Stimulated activated naive B cell treated with anti-CD40 and anti-IgM and Interleukin-4, amounts not matched to agents 10 μg/mL and 1 μg/mL and 100 μg/mL, for 72 hours (primary cell): ENCODE results near the gene BMP6.

ENCODE experiments used
- ATAC-seq, 2 donors: fragments of 150-1000 bp; cut with Tn5 transposase; replicated peaks; 2 replicates each; pipeline ENCODE4 v1.10.0; 2021; ENCODE audit warnings: moderate library complexity in 1 of 2
- DNase-seq: peaks from one replicate; pipeline ENCODE4 v3.0.0; 2021
- H3K27ac Mint-ChIP-seq: one replicate; pipeline ENCODE4 v1.8.0; 2022; ENCODE audit warnings: mild to moderate bottlenecking, mixed read lengths
- H3K27me3 Mint-ChIP-seq, 2 donors: one replicate each; pipeline ENCODE4 v1.8.0; 2022; ENCODE audit warnings: mixed read lengths in 2 of 2
- H3K36me3 Mint-ChIP-seq, 2 donors: one replicate each; pipeline ENCODE4 v1.8.0; 2022; ENCODE audit warnings: mixed read lengths in 2 of 2, mild to moderate bottlenecking in 1 of 2
- H3K4me1 Mint-ChIP-seq, 2 donors: one replicate each; pipeline ENCODE4 v1.8.0; 2022; ENCODE audit warnings: mixed read lengths in 2 of 2, mild to moderate bottlenecking in 1 of 2
- H3K4me3 Mint-ChIP-seq, 2 donors: one replicate each; pipeline ENCODE4 v1.8.0; 2022; ENCODE audit warnings: mild to moderate bottlenecking in 2 of 2, mixed read lengths in 2 of 2, moderate library complexity in 1 of 2
- H3K9me3 Mint-ChIP-seq, 2 donors: one replicate each; pipeline ENCODE4 v1.8.0; 2022; ENCODE audit warnings: mixed read lengths in 2 of 2, mild to moderate bottlenecking in 1 of 2

Gene BMP6

DNA sequence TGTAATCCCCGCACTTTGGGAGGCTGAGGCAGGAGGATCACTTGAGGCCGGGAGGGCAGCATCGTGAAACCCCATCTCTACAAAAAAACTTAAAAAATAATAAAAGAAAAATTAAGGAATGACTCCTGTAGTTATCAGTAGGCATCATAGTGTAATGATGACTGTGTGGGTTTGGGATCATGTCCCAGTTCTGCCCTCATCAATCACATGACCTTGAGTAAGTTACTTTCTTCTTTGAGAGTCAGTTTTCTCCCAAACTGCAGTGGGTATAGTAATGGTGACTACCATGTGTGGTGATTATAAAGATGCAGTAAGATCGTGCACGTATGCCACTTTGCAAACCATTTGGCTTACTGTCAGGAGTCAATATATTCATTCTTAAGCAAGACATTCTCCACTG, 95.5 kb downstream of the BMP6 start:
- no peak for DNase-seq
- Mint-ChIP-seq H3K4me3 (no peak overlapping the region), H3K36me3 (no peaks in the 10 kb centered on the region), H3K27me3 (peaks cover 31 to 38% of the 10 kb centered on the region in 2 donors), H3K9me3 (peaks cover 0 to 2% of the 10 kb centered on the region in 2 donors), H3K27ac (no peak overlapping the region), H3K4me1 (no peaks in the 10 kb centered on the region)
- ATAC-seq: no peak

DNA sequence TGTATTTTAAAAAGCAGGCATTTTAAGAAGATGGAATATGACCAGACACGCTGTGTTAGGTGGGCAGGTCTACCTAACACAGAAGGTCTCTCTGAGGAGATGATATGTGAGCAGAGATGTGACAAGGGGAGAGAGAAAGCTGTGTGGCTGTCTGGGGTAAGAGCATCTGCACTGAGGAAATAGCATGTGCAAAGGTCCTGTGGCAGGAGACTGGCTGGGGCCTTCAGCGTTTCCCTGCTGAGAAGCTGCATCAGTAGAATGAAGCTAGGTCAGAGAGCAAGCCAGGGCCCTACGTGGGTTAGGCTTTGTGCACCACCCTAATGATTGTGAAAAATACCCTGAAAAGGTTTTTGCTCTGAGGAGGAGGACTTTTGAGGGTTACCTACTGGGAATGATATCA, 97.7 kb downstream of the BMP6 start:
- no peak overlapping the region for H3K4me3 Mint-ChIP-seq
- no peak overlapping the region for H3K27ac Mint-ChIP-seq
- H3K9me3 Mint-ChIP-seq: peaks cover 0 to 2% of the 10 kb centered on the region in 2 donors
- DNase-seq: no peak
- no peaks in the 10 kb centered on the region for H3K4me1 Mint-ChIP-seq
- ATAC-seq: no peak
- peaks cover 31 to 37% of the 10 kb centered on the region in 2 donors for H3K27me3 Mint-ChIP-seq
- H3K36me3 Mint-ChIP-seq: no peaks in the 10 kb centered on the region

DNA sequence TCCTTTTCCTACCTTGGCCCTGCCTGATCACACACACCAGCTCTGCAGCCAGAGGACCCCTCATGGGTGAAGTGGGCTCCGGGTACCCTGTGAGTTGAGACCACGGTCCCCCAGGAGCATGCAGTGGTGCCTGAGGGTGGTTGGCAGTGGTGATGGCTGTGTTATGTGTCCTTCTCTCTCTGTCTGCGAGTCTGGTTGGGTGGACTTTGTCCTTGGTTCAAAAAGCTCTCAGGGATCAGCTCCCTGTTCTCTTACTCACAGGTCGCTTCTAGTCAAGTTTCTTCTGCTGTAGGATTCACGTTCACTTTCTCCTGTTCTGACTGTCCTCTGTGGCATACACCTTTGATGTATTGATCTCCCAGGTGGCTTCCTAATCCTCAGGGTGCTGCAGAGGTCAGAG, 100.1 kb downstream of the BMP6 start:
- Mint-ChIP-seq H3K4me1 (no peaks in the 10 kb centered on the region), H3K27me3 (peaks cover 42 to 46% of the 10 kb centered on the region in 2 donors), H3K27ac (no peak overlapping the region), H3K4me3 (no peak overlapping the region), H3K36me3 (peaks cover 0 to 8% of the 10 kb centered on the region in 2 donors), H3K9me3 (peaks cover 10 to 13% of the 10 kb centered on the region in 2 donors)
- DNase-seq: no peak
- ATAC-seq: no peak

DNA sequence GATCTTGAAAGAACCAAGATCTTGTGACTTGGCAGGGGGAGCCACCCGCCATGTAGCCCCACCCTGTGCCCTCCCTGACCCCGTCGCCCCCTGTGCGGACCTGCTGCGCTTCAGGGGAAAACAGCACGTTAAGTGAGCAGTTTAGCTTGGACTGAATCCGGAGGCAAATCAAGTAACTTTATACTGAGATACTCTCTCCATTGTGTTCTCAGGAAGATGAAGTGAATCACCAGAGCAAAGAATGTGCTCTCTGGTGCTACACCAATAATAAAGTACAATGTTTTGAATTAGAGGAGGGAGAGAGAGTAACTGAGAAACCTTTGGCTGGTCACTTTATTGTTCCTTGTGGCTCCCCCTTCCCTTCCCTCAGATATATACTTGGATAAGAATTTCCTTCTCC, 101.2 kb downstream of the BMP6 start:
- Mint-ChIP-seq H3K4me1 (no peaks in the 10 kb centered on the region), H3K36me3 (peaks cover 0 to 10% of the 10 kb centered on the region in 2 donors), H3K27ac (no peak overlapping the region), H3K4me3 (no peak overlapping the region), H3K9me3 (peaks cover 12 to 14% of the 10 kb centered on the region in 2 donors), H3K27me3 (peaks cover 46 to 47% of the 10 kb centered on the region in 2 donors)
- ATAC-seq: no peak
- no peak for DNase-seq

DNA sequence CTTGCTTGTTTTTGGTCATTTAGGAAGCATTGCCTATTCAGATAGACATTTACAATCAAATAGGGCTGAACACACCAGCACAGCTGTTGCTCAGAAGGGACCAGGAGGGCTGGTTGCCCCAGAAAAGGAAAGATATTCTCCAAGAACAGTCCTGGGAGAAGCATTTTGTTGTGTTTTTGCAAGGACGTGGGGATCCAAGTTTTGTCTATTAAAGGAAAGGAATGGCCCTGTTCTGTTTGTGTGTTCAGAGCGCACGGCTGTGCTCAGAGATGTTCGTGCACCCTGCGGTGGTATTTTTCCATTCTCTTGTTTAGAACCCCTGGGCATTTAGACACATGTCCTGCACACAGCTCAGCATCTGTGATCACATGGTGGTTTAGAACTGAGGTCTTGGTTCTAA, 102.2 kb downstream of the BMP6 start:
- Mint-ChIP-seq H3K27ac (no peak overlapping the region), H3K27me3 (peaks cover 38 to 44% of the 10 kb centered on the region in 2 donors), H3K4me1 (no peaks in the 10 kb centered on the region), H3K36me3 (peaks cover 0 to 10% of the 10 kb centered on the region in 2 donors), H3K9me3 (peaks cover 12 to 14% of the 10 kb centered on the region in 2 donors), H3K4me3 (no peak overlapping the region)
- DNase-seq (no peak), ATAC-seq (no peak)

DNA sequence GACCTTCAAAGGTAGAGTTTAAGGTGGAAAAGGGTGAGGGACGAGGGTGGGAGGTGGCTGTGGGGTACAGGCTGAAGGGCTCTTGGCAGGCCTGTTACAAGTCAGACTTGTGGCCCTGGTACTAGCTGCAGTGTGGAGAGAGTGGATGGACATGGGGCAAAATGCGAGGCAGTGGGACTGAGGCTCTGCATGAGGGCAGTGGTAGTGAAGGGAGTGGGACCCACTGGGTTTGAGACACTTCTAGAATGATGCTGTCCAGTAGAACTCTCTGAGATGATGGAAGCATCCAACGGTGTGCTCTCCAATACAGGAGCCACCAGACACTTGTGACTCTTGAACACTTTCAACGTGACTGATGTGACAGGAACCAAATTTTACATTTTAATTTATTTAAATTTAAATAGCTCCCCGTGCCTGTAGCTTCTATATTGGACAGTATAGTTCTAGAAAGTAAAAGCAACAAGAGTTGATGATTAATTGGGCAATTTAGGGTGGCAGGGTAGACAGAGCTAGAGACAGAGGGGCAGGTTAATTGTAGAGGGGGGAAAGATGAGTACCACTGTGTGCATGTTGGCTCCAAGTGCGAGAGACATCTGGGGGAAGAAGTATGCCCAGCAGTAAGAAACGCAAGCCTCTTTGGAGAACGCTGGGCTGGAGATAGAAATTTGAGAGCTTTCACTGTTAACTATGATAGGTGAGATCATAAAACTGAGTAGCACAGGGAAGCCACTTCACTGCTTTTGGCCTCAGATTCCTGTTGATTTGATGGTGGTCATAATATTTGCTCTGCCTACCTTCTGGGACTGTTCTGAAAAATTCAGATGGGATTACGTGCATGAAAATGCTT, 107.2 kb downstream of the BMP6 start:
- ATAC-seq (no peak), DNase-seq (no peak)
- Mint-ChIP-seq H3K36me3 (peaks cover 0 to 10% of the 10 kb centered on the region in 2 donors), H3K4me1 (no peaks in the 10 kb centered on the region), H3K4me3 (no peak overlapping the region), H3K27ac (no peak overlapping the region), H3K9me3 (peaks cover 12 to 13% of the 10 kb centered on the region in 2 donors), H3K27me3 (peaks cover 23 to 28% of the 10 kb centered on the region in 2 donors)

DNA sequence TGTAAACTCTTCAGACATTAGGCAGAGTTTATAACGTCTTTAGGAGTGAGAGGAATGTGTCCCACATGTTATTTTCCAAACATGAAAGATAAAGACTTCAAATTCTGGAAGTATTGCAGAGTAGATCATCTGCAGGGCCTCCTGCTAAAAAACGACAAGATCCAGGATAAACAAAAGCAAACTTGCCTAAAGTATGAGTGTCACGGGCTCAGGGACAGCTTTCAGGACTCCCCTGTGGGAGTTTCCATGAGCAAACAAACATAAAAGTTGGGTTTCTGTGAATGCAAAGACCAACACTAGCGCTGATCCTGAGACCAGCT, 107.8 kb downstream of the BMP6 start:
- peaks cover 12 to 13% of the 10 kb centered on the region in 2 donors for H3K9me3 Mint-ChIP-seq
- peaks cover 23 to 28% of the 10 kb centered on the region in 2 donors for H3K27me3 Mint-ChIP-seq
- H3K4me1 Mint-ChIP-seq: no peaks in the 10 kb centered on the region
- H3K36me3 Mint-ChIP-seq: peaks cover 0 to 10% of the 10 kb centered on the region in 2 donors
- no peak overlapping the region for H3K27ac Mint-ChIP-seq
- H3K4me3 Mint-ChIP-seq: no peak overlapping the region
- DNase-seq (no peak), ATAC-seq (no peak)

DNA sequence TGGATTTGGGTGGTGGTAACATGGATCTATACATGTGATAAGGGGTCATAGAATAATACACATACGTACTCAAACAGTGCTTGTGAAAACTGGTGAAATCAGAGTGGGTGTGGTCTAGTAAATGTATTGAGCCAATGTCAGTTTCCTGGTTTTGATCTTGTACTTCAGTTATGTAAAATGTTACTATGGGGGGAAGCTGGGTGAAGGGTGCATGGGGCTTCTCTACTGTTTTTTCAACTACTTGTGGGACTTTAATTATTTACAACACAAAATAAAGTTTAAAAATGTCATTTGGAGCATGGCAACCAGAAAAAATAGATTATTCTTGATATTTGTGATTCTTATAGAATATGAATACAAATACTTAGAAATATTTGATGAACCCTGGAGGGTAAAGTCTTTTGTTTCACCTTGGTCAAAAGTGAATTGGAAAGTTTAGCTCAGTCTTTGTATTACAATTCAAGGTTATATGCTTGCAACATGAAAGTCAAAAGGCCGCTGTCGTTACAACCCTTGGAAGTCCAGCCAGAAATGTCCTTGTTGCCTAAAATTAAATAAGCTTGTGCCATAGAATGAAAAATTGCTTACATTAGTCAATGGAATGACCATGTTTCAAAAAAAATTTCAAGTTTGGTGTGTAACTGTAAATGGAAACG, 110.6 kb downstream of the BMP6 start:
- Mint-ChIP-seq H3K27ac (no peak overlapping the region), H3K4me1 (no peaks in the 10 kb centered on the region), H3K9me3 (peaks cover 0 to 2% of the 10 kb centered on the region in 2 donors), H3K27me3 (peaks cover 15 to 17% of the 10 kb centered on the region in 2 donors), H3K36me3 (no peaks in the 10 kb centered on the region), H3K4me3 (no peak overlapping the region)
- no peak for DNase-seq
- no peak for ATAC-seq

DNA sequence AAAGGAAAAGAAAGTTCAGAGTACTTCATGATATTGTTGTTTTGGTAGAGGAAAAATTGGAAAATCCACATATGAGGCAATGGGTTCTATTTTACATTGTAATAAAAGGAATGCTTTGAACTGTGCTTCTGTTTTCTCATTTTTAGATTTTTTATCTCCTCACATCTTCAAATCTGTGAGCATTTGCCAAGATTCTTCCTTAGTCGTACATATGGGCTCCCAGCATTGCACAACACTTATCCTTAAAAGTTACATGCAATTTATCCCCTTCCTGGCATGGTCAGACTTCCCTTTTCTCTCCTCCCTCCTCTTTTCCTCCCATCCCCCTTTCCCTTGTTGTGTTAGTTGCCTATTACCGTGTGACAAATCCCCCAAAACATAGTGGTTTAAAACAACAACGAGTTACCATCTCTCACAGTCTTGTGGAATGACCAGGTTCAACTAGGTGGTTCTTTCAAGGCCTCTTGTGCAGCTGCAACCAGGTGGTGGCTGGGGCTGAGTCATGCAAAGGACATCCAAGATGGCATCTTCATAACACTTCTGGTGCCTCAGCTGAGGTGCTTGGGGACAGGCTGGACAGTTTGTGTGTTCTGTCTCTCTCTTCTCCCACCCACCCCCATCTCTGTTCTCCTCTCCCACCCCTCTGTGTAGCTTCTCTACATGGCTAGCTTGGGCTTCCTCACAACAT, 116.0 kb downstream of the BMP6 start:
- Mint-ChIP-seq H3K27ac (no peak overlapping the region), H3K27me3 (peaks cover 12 to 15% of the 10 kb centered on the region in 2 donors), H3K4me3 (no peak overlapping the region), H3K4me1 (no peaks in the 10 kb centered on the region), H3K36me3 (no peaks in the 10 kb centered on the region), H3K9me3 (peaks cover 0 to 2% of the 10 kb centered on the region in 2 donors)
- ATAC-seq: no peak
- DNase-seq: no peak

DNA sequence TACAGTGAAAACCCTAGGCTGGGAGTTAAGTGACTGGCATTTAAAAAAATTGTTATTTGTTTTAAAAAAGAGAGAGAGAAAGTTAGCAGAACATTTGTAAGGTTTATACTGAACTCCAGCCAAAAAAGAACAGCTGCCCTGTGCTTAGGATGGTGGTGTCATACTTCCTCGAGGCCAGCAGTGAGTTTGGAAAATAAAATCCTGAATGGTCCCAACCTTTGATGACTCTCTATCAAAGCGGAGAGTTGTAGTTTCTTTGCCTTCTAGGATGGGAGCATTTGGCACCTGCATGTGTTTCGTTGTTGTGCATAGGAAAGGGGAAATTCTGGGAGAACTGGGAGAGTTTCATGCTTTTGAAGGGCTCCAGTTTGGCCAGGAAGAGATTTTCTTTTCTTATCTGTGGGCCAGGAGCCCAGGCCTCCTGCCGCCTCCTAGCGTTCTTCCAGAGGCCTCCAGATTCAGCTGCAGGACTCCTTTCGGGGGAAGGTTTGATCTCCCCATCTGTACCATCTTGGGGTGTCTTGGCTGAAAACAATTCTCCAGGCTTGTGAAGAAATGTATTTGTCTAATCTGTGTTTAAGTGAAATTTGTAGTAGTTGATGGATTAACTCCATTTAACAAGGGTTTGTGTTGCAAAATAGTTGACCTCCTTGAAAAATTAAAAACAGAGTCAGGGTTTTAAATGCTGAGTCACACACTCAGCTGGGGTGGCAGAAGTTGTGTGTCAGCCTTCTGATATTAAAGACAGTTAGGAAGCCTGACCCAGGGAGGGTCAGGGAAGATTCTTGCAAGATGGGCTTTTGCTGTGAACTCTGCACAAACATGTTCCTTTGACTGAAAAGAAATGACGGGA, 121.3 kb downstream of the BMP6 start:
- H3K27ac Mint-ChIP-seq: no peak overlapping the region
- ATAC-seq (no peak), DNase-seq (no peak)
- H3K27me3 Mint-ChIP-seq: peaks cover 5 to 20% of the 10 kb centered on the region in 2 donors
- H3K4me1 Mint-ChIP-seq: peaks cover 6 to 12% of the 10 kb centered on the region in 2 donors
- peaks cover 0 to 7% of the 10 kb centered on the region in 2 donors for H3K36me3 Mint-ChIP-seq
- peaks cover 7 to 10% of the 10 kb centered on the region in 2 donors for H3K9me3 Mint-ChIP-seq
- H3K4me3 Mint-ChIP-seq: no peak overlapping the region

DNA sequence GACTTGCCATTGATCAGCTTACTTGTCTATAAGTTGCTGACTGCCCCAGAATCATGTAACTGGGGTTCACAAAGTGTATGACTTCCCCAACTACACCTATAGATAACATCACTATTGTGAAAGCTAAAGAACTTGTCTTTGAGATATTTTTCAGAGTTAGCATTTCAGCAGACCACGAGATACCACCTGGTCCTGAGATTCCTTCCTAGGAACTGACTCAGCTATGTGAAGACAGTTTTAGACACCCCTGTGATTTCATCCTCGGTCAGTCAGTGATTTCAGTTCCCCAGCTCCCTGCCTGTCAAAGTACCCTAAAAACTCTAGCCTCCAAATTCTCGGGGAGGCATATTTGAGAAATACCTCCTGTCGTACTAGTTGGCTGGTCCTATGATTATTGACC, 122.3 kb downstream of the BMP6 start:
- H3K4me1 Mint-ChIP-seq: peaks cover 6 to 12% of the 10 kb centered on the region in 2 donors
- ATAC-seq: peak; percentile 86 to 94
- no peak overlapping the region for H3K27ac Mint-ChIP-seq
- H3K9me3 Mint-ChIP-seq: peaks cover 10 to 12% of the 10 kb centered on the region in 2 donors
- no peak for DNase-seq
- peaks cover 0 to 10% of the 10 kb centered on the region in 2 donors for H3K36me3 Mint-ChIP-seq
- H3K4me3 Mint-ChIP-seq: no peak overlapping the region
- H3K27me3 Mint-ChIP-seq: peaks cover 5 to 20% of the 10 kb centered on the region in 2 donors

DNA sequence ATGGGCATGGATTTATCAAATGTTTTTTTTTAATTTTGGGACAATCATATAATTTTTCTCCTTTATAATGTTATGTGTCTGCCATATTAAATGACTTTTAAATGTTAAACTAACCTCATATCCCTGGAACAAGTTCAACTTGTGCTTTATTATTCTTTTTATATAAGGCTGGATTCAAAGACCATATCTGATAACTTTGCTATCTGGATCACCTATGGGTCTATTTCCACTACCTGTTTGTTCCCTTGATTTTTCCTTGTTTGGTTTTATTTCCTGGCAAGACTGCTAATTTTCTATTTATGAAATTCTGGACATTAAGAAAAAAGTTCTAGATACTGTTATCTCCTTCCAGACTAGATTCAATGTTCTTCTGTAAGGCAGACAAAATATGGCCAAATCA, 125.9 kb downstream of the BMP6 start:
- DNase-seq: no peak
- Mint-ChIP-seq H3K27ac (no peak overlapping the region), H3K36me3 (peaks cover 0 to 10% of the 10 kb centered on the region in 2 donors), H3K27me3 (peaks cover 0 to 6% of the 10 kb centered on the region in 2 donors), H3K4me1 (peaks cover 6 to 12% of the 10 kb centered on the region in 2 donors), H3K9me3 (peaks cover 10 to 12% of the 10 kb centered on the region in 2 donors), H3K4me3 (no peak overlapping the region)
- ATAC-seq: no peak

DNA sequence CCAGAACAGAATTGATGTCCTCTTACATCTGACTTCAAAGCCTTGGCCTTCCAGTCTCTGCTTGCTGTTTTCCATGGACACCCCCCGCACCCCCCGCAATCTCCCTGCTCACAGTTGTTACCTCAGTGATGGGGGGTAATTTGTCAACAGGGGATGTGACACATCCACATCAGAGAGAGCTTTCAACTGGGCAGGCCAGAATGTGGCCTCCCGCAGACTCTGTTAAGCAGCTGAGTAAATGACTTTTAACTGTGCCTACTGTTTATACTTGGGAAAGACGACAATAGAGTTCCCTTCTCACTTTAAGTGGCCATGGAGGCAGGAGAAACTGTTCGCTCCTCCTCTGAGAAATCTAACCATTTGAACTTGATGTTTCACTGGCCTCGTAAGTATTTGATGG, 133.7 kb downstream of the BMP6 start:
- ATAC-seq: no peak
- no peaks in the 10 kb centered on the region for H3K9me3 Mint-ChIP-seq
- DNase-seq: no peak

DNA sequence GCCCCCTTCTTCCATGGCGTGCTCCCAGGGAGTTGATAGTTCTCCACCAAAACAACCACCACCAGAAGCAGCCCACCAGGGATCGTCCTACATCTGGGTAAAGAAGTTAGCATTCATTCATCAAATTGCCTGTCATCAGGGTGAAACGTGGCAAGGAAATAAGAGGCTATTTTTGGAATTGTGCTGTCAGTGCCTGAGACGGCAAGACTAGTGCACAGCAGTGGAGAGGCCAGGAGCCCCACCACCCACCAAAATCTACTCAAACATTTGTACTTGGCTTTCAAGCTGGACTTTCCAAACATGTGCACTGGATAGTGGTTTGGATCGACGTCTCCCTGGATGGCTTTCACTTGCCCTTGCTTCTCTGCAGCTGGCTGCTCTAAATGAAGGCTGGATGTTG, 139.9 kb downstream of the BMP6 start:
- Mint-ChIP-seq H3K36me3 (no peaks in the 10 kb centered on the region), H3K4me3 (no peak overlapping the region), H3K9me3 (no peaks in the 10 kb centered on the region), H3K4me1 (no peaks in the 10 kb centered on the region), H3K27me3 (peaks cover 8 to 21% of the 10 kb centered on the region in 2 donors), H3K27ac (no peak overlapping the region)
- no peak for DNase-seq
- ATAC-seq: no peak

More for the DNA sequence above, 133.7 kb downstream of the BMP6 start:
- no peaks in the 10 kb centered on the region for H3K36me3 Mint-ChIP-seq
- H3K27ac Mint-ChIP-seq: no peak overlapping the region
- H3K4me1 Mint-ChIP-seq: no peaks in the 10 kb centered on the region
- H3K27me3 Mint-ChIP-seq: peaks cover 17 to 27% of the 10 kb centered on the region in 2 donors
- no peak overlapping the region for H3K4me3 Mint-ChIP-seq
